Neuronal stem cell (in vitro differentiated cells): ENCODE measurements around the gene TUBGCP2.

Experiments used
- DNase-seq: peaks from one replicate; pipeline ENCODE4 v3.0.0-alpha.2; 2013; ENCODE audit warnings: low spot score
- H2AFZ ChIP-seq: one replicate; pipeline ENCODE4 v1.6.1; 2013; ENCODE audit warnings: mild to moderate bottlenecking, low read length, inconsistent platforms
- H2AK5ac ChIP-seq: 2 replicates; pipeline ENCODE4 v1.6.1; 2013; ENCODE audit warnings: low read depth, mild to moderate bottlenecking, inconsistent platforms, low read length, moderate library complexity, mixed read lengths
- H2BK120ac ChIP-seq: 2 replicates; pipeline ENCODE4 v1.6.1; 2013; ENCODE audit warnings: low read depth, mild to moderate bottlenecking, inconsistent platforms, low read length, moderate library complexity, mixed read lengths
- H2BK12ac ChIP-seq: one replicate; pipeline ENCODE4 v1.6.1; 2013; ENCODE audit warnings: low read length, inconsistent platforms
- H2BK15ac ChIP-seq: 2 replicates; pipeline ENCODE4 v1.6.1; 2013; ENCODE audit warnings: mild to moderate bottlenecking, low read length, inconsistent platforms, mixed read lengths
- H2BK5ac ChIP-seq: one replicate; pipeline ENCODE4 v1.6.1; 2013; ENCODE audit warnings: inconsistent platforms, mild to moderate bottlenecking, low read length, moderate library complexity
- H3K14ac ChIP-seq: one replicate; pipeline ENCODE4 v1.6.1; 2013; ENCODE audit warnings: low read length, inconsistent platforms
- H3K18ac ChIP-seq: 2 replicates; pipeline ENCODE4 v1.6.1; 2013; ENCODE audit warnings: low read length, inconsistent platforms
- H3K23ac ChIP-seq: 2 replicates; pipeline ENCODE4 v1.6.1; 2013; ENCODE audit warnings: low read depth, mild to moderate bottlenecking, mixed read lengths, low read length, inconsistent platforms; ENCODE audit not compliant: poor library complexity
- H3K27ac ChIP-seq: replicated peaks from 3 replicates; pipeline ENCODE4 v1.5.1; 2013; ENCODE audit warnings: low read length, inconsistent platforms
- H3K27me3 ChIP-seq, 3 experiments: 2 replicates each; pipeline ENCODE4 v1.6.1; 2013; ENCODE audit warnings: low read length in 3 of 3, mild to moderate bottlenecking in 2 of 3, inconsistent platforms in 1 of 3, low read depth in 1 of 3, mixed read lengths in 1 of 3, moderate library complexity in 1 of 3; ENCODE audit not compliant: control insufficient read depth in 3 of 3, insufficient read depth in 3 of 3
- H3K36me3 ChIP-seq, 2 donors: replicated peaks in 1 of 2; 2 replicates each; pipeline ENCODE4 v1.6.1; 2013; ENCODE audit warnings: low read length in 2 of 2; ENCODE audit not compliant: control insufficient read depth in 2 of 2, insufficient read depth in 2 of 2
- H3K4ac ChIP-seq: 2 replicates; pipeline ENCODE4 v1.6.1; 2013; ENCODE audit warnings: inconsistent platforms, mild to moderate bottlenecking, low read length, moderate library complexity
- H3K4me1 ChIP-seq, 2 donors: 1 replicate in 1 of 2; 2 replicates in 1 of 2; pipeline ENCODE4 v1.6.1; 2013; ENCODE audit warnings: low read length in 2 of 2, low read depth in 1 of 2; ENCODE audit not compliant: control insufficient read depth in 2 of 2, insufficient read depth in 1 of 2
- H3K4me2 ChIP-seq: one replicate; pipeline ENCODE4 v1.6.1; 2013; ENCODE audit warnings: mild to moderate bottlenecking, low read length, inconsistent platforms; ENCODE audit not compliant: insufficient read depth, poor library complexity, severe bottlenecking
- H3K4me3 ChIP-seq, 2 donors: 2 replicates each; pipeline ENCODE4 v1.5.1; 2013; ENCODE audit warnings: low read length in 2 of 2, mild to moderate bottlenecking in 2 of 2, inconsistent platforms in 1 of 2, moderate library complexity in 1 of 2
- H3K79me1 ChIP-seq: one replicate; pipeline ENCODE4 v1.6.1; 2013; ENCODE audit warnings: low read depth, mild to moderate bottlenecking, inconsistent platforms, low read length, moderate library complexity
- H3K9ac ChIP-seq: one replicate; pipeline ENCODE4 v1.6.1; 2013; ENCODE audit warnings: mild to moderate bottlenecking, low read depth, low read length, inconsistent platforms; ENCODE audit not compliant: poor library complexity
- H3K9me3 ChIP-seq, 2 donors: replicated peaks in 1 of 2; 2 replicates each; pipeline versions ENCODE3 to v1.6.1; 2013; ENCODE audit warnings: low read length in 2 of 2, mild to moderate bottlenecking in 2 of 2, inconsistent platforms in 1 of 2, low read depth in 1 of 2, mixed read lengths in 1 of 2, moderate library complexity in 1 of 2; ENCODE audit not compliant: control insufficient read depth in 2 of 2, insufficient read depth in 1 of 2
- H4K8ac ChIP-seq: one replicate; pipeline ENCODE4 v1.6.1; 2013; ENCODE audit warnings: low read depth, mild to moderate bottlenecking, inconsistent platforms, low read length, moderate library complexity
- H4K91ac ChIP-seq: one replicate; pipeline ENCODE4 v1.6.1; 2013; ENCODE audit warnings: low read length, low read depth, mild to moderate bottlenecking, inconsistent platforms; ENCODE audit not compliant: poor library complexity
- WGBS, 2 donors: extraction: QIAGEN DNeasy Blood & Tissue Kit; methylation state at CpG; one replicate each; pipeline ENCODE4 v1.1.7; 2013; ENCODE audit warnings: missing lambda C conversion rate in 2 of 2, mixed read lengths in 1 of 2; ENCODE audit not compliant: insufficient read length in 2 of 2, insufficient replicate concordance in 1 of 2; ENCODE audit errors: extremely low coverage in 2 of 2; 5-methylcytosine and 5-hydroxymethylcytosine counted together

The TUBGCP2 gene

GRCh38 chr10:133277993-133278576, 30.6 kb downstream of the TUBGCP2 start:
- Histone ChIP-seq H3K36me3 (peaks cover 20 to 40% of the 10 kb centered on the region in 2 donors), H3K23ac (no peak overlapping the region), H3K4me2 (no peak overlapping the region), H3K14ac (no peak overlapping the region), H4K91ac (no peak overlapping the region), H2BK12ac (no peak overlapping the region), H3K18ac (no peak overlapping the region), H3K27ac (no peak overlapping the region), H3K4me3 (no peak overlapping the region), H4K8ac (no peak overlapping the region), H2BK15ac (no peak overlapping the region), H2BK120ac (no peak overlapping the region), H3K4ac (no peak overlapping the region), H3K27me3 (peaks cover 0 to 13% (median 6%) of the 10 kb centered on the region in 3 experiments), H2AFZ (no peak overlapping the region), H2AK5ac (no peak overlapping the region), H2BK5ac (no peak overlapping the region), H3K9me3 (peaks cover 0 to 2% of the 10 kb centered on the region in 2 donors), H3K9ac (no peak overlapping the region), H3K4me1 (peaks cover 8 to 15% of the 10 kb centered on the region in 2 donors), H3K79me1 (peaks cover 1% of the 10 kb centered on the region)
- no peak for DNase-seq
- WGBS, 2 donors, result no CpG with 5 or more reads among the region's 12 CpGs

- Histone ChIP-seq H3K79me1 (peaks cover 1% of the 10 kb centered on the region), H3K4me1 (peaks cover 8 to 15% of the 10 kb centered on the region in 2 donors), H3K9ac (no peak overlapping the region), H2AFZ (no peak overlapping the region), H3K9me3 (peaks cover 0 to 2% of the 10 kb centered on the region in 2 donors), H3K4me2 (no peak overlapping the region), H3K4me3 (no peak overlapping the region), H3K27me3 (peaks cover 0 to 13% (median 6%) of the 10 kb centered on the region in 3 experiments), H2BK120ac (no peak overlapping the region), H3K23ac (peak overlapping the region; percentile 73), H2BK12ac (no peak overlapping the region), H2AK5ac (no peak overlapping the region), H4K91ac (no peak overlapping the region), H3K36me3 (peaks cover 14 to 33% of the 10 kb centered on the region in 2 donors), H3K4ac (no peak overlapping the region), H3K18ac (peak overlapping the region; percentile 64), H3K27ac (no peak overlapping the region), H4K8ac (no peak overlapping the region), H2BK5ac (peak overlapping the region; percentile 39), H3K14ac (no peak overlapping the region), H2BK15ac (no peak overlapping the region)
- DNase-seq, result no peak
- WGBS, 2 donors, result no CpG with 5 or more reads among the region's 25 CpGs
These were observed 31.2 kb downstream of the TUBGCP2 start for GRCh38 chr10:133277277-133277992.

GRCh38 chr10:133276435-133277201, 32.1 kb downstream of the TUBGCP2 start, which contains the start of gene ADAM8:
Gene ADAM8, minus strand, starts transcription at chr10:133276868. Its CDS starts 51 bp downstream, at chr10:133276817.
- Histone ChIP-seq H3K4me2 (peak within 1 kb of the TSS; percentile 69), H2BK12ac (no peak within 1 kb of the TSS), H4K91ac (no peak within 1 kb of the TSS), H3K79me1 (peaks cover 1% of the 10 kb centered on the region), H3K4ac (no peak within 1 kb of the TSS), H3K4me3 (peak within 1 kb of the TSS in 1 of 2 donors; percentile 73), H3K27ac (no peak within 1 kb of the TSS), H3K23ac (peak within 1 kb of the TSS; percentile 73), H3K27me3 (peaks cover 0 to 13% (median 6%) of the 10 kb centered on the region in 3 experiments), H3K14ac (peak within 1 kb of the TSS; percentile 82), H2AFZ (peak within 1 kb of the TSS; percentile 72), H4K8ac (peak within 1 kb of the TSS; percentile 43), H3K9ac (no peak within 1 kb of the TSS), H2BK5ac (peak within 1 kb of the TSS; percentile 87), H3K9me3 (peaks cover 0 to 2% of the 10 kb centered on the region in 2 donors), H3K36me3 (peaks cover 7 to 25% of the 10 kb centered on the region in 2 donors), H3K4me1 (peaks cover 8 to 15% of the 10 kb centered on the region in 2 donors), H3K18ac (peak within 1 kb of the TSS; percentile 94), H2BK120ac (peak within 1 kb of the TSS; percentile 61), H2AK5ac (peak within 1 kb of the TSS; percentile 81), H2BK15ac (peak within 1 kb of the TSS; percentile 81)
- no peak for DNase-seq
- no CpG with 5 or more reads among the region's 63 CpGs for WGBS, 2 donors
